ENCODE results near the gene RARB. TPM values are rescaled to one million over a fixed set of nuclear protein-coding genes. Genes with fewer than 3 reads are reported as not detected.

Gene RARB
- total RNA-seq, 3 donors from 2014 or later: 0.80 to 20.1 (median 8.2) TPM

DNA sequence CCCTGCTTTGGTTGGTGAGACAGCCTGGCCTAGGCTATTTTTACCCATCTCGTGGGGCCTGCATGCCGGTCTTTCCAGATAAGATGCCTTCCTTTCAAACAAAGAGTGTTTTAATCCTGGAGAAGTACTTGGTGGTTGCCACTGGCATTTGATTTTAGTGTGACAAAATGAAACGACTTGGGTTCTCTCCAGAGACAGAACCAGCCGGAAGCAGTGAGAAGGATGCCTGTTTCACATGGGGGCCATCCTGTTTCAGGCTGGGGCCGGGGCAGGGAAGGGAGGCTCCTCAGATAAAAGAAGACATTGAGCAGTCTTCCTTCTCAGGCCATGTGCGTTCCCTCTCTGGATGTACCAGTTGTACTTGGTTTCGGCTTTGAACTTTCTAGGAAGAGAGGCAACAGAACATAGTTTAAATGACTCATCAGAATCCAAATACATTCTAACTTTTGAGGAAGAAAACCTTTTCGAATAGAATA is 161.8 kb downstream of the RARB start:
- no peaks in the 10 kb centered on the region for H3K4me1 ChIP-seq
- intact Hi-C loops (cut with DNase I; ENCODE audit: low total_unique reads): no loop called here
- peak overlapping the region in 1 of 2 donors; percentile 14 for H3K27ac ChIP-seq
- no peaks in the 10 kb centered on the region for H3K9me3 ChIP-seq
- H3K4me3 ChIP-seq: no peak overlapping the region
- no peak for TF ChIP-seq POLR2AphosphoS5 (IDR thresholded peaks at IDR 0.05)
- TF ChIP-seq POLR2A (IDR thresholded peaks at IDR 0.05): no peak
- TF ChIP-seq, protein P1, sequence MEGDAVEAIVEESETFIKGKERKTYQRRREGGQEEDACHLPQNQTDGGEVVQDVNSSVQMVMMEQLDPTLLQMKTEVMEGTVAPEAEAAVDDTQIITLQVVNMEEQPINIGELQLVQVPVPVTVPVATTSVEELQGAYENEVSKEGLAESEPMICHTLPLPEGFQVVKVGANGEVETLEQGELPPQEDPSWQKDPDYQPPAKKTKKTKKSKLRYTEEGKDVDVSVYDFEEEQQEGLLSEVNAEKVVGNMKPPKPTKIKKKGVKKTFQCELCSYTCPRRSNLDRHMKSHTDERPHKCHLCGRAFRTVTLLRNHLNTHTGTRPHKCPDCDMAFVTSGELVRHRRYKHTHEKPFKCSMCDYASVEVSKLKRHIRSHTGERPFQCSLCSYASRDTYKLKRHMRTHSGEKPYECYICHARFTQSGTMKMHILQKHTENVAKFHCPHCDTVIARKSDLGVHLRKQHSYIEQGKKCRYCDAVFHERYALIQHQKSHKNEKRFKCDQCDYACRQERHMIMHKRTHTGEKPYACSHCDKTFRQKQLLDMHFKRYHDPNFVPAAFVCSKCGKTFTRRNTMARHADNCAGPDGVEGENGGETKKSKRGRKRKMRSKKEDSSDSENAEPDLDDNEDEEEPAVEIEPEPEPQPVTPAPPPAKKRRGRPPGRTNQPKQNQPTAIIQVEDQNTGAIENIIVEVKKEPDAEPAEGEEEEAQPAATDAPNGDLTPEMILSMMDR (IDR thresholded peaks at IDR 0.05): no peak
- DNase-seq (ENCODE audit: low spot score in 2 of 2): no peak
- no peaks in the 10 kb centered on the region for H3K27me3 ChIP-seq
- no peaks in the 10 kb centered on the region for H3K36me3 ChIP-seq

DNA sequence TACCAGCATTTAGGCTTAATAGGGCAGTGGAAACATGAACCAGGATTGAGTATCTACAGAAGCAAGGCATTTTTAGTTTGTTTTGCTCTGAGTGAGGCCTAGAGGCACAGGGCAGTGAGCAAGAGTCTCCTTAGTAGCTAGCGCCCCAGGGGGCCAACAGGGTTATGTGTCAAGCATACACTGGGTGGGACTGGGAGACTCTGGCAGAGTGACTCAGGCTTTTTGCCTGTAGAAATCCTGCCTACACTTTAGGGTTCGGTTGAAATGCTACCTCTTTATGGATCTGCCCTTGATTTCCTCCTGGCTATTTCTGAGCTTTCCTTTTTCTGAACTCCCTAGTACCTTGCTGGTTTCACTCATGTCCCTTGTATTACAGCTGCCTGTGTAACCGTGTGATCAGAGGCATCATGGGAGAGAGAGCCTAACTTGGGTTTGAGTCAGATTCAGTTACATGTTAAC is 164.5 kb downstream of the RARB start:
- TF ChIP-seq, protein P1 (IDR thresholded peaks at IDR 0.05): no peak
- TF ChIP-seq POLR2A (IDR thresholded peaks at IDR 0.05) (no peak), POLR2AphosphoS5 (IDR thresholded peaks at IDR 0.05) (no peak)
- no peaks in the 10 kb centered on the region for H3K4me1 ChIP-seq
- H3K27ac ChIP-seq: peak overlapping the region; percentile 28 to 30
- no peaks in the 10 kb centered on the region for H3K9me3 ChIP-seq
- no peak for DNase-seq (ENCODE audit: low spot score in 2 of 2)
- no peaks in the 10 kb centered on the region for H3K36me3 ChIP-seq
- no peak overlapping the region for H3K4me3 ChIP-seq
- intact Hi-C loops (cut with DNase I; ENCODE audit: low total_unique reads): no loop called here
- H3K27me3 ChIP-seq: no peaks in the 10 kb centered on the region

DNA sequence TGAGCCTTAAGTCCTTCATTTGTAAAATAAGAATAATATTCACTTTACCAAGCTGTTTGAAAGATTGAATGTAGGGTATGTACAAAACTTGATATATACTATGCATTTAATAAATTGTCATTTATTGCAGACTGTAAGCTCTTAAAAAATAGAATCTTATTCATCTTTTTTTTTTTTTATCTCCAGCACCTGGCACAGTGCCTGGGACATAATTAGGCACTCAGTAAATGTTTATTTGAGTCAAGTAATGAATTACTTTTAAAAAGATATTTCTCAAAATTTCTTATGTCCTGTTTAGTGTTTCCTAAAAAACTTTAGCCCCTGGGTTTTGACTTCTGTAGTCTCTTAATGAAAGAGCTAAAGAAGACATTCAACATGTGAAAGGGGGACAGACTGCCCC is 164.9 kb downstream of the RARB start:
- Histone ChIP-seq H3K4me1 (no peaks in the 10 kb centered on the region), H3K9me3 (no peaks in the 10 kb centered on the region), H3K27ac (peak overlapping the region; percentile 28 to 30), H3K4me3 (no peak overlapping the region), H3K36me3 (no peaks in the 10 kb centered on the region), H3K27me3 (no peaks in the 10 kb centered on the region)
- TF ChIP-seq, protein P1 (IDR thresholded peaks at IDR 0.05): no peak
- no peak for TF ChIP-seq POLR2A (IDR thresholded peaks at IDR 0.05)
- no peak for TF ChIP-seq POLR2AphosphoS5 (IDR thresholded peaks at IDR 0.05)
- intact Hi-C loops (cut with DNase I; ENCODE audit: low total_unique reads): no loop called here
- DNase-seq (ENCODE audit: low spot score in 2 of 2): no peak

DNA sequence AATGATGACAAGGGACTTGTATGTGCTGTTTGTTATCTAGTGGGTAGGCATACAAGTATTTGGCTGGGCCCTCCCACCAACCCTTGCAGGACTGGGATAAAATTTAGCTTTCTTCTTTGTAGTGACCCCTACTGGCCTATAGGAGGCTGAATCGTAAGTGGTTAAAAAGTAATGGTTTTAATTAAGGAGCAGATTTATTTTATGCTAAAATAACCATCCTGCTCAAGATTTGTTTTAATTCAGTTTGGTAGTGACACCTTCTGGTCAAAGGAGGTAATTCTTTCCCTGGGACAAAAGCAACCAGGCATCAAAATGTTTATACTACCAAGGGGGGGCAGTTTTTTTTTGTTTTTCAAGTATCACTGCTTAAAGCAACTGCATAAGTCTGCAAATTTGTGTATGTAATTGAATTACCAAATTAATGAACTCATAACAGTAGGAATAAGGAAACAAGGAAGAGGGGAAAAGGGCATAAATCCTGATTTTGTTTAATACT is 166.0 kb downstream of the RARB start:
- intact Hi-C loops (cut with DNase I; ENCODE audit: low total_unique reads): no loop called here
- TF ChIP-seq POLR2AphosphoS5 (IDR thresholded peaks at IDR 0.05): no peak
- TF ChIP-seq, protein P1 (IDR thresholded peaks at IDR 0.05): peak; percentile 91 to 92 (median 92)
- TF ChIP-seq POLR2A (IDR thresholded peaks at IDR 0.05): no peak
- Histone ChIP-seq H3K27me3 (no peaks in the 10 kb centered on the region), H3K36me3 (peaks cover 4% of the 10 kb centered on the region), H3K4me3 (no peak overlapping the region), H3K4me1 (no peaks in the 10 kb centered on the region), H3K27ac (peak overlapping the region; percentile 50 to 51), H3K9me3 (no peaks in the 10 kb centered on the region)
- no peak for DNase-seq (ENCODE audit: low spot score in 2 of 2)

DNA sequence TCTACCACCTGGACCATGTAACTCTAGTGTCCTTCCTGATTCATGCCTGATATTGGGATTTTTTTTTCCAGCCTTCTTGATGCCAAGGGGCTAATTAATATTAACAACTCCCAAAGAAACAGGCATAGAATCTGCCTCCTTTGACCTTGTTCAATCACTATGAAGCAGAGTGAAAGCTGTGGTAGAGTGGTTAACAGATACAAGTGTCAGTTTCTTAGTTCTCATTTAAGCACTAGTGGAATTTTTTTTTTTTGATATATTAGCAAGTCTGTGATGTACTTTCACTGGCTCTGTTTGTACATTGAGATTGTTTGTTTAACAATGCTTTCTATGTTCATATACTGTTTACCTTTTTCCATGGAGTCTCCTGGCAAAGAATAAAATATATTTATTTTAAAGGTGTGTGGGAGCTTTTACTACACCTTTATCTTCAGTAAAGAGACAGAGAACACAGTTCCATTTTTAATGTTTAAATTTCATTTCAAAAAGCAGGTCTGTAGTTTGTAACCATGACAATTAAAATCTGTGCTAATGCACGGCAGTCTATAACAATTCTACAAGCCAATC is 169.6 kb downstream of the RARB start:
- peaks cover 4% of the 10 kb centered on the region for H3K36me3 ChIP-seq

More for the DNA sequence above, 169.6 kb downstream of the RARB start:
- Histone ChIP-seq H3K4me1 (no peaks in the 10 kb centered on the region), H3K9me3 (no peaks in the 10 kb centered on the region), H3K27ac (no peak overlapping the region), H3K27me3 (no peaks in the 10 kb centered on the region), H3K4me3 (no peak overlapping the region)
- intact Hi-C loops (cut with DNase I; ENCODE audit: low total_unique reads): no loop called here
- TF ChIP-seq POLR2AphosphoS5 (IDR thresholded peaks at IDR 0.05) (no peak), POLR2A (IDR thresholded peaks at IDR 0.05) (no peak)
- TF ChIP-seq, protein P1 (IDR thresholded peaks at IDR 0.05): no peak
- no peak for DNase-seq (ENCODE audit: low spot score in 2 of 2)

Measured in breast epithelium (tissue), 4 donors.